ENCODE data around the gene DCC.

GRCh38 chr18:53556450-53556849 is 1216.5 kb downstream of the DCC start:
- TF ChIP-seq CTCF (IDR thresholded peaks at IDR 0.05) (no peak), POLR2A (IDR thresholded peaks at IDR 0.05) (no peak)

Measured in testis (tissue), 2 donors.